Ramos (cell line): ENCODE results near the gene C18orf32.
"Not testable (repeated sequence)": the region's sequence is repeated elsewhere in the genome, so short reads cannot be mapped to it uniquely, and the experiment has no call there.

Experiments
- in situ Hi-C: fragments of 300-500 bp; cut with MboI; formaldehyde crosslinking; loops from one replicate; pipeline ENCODE4 v1.14.3; 2022; ENCODE audit warnings: low sequenced_read_pairs; ENCODE audit not compliant: unreplicated experiment

Gene C18orf32

GRCh38 chr18:49476664-49477411, 10.2 kb downstream of the C18orf32 start:
- in situ Hi-C loops = loop anchor here (25.0 kb wide), 1 partner anchor 785 kb away; the partner anchor contains the start of gene CFAP53

- in situ Hi-C loops = loop anchor here (25.0 kb wide), 1 partner anchor 787 kb away; the partner anchor contains the start of gene CFAP53
These were observed 12.1 kb downstream of the C18orf32 start for GRCh38 chr18:49474935-49475334.

GRCh38 chr18:49473721-49474120, 13.3 kb downstream of the C18orf32 start:
- in situ Hi-C loops = no loop called here

- in situ Hi-C loops = no loop called here
These were observed 14.6 kb downstream of the C18orf32 start for GRCh38 chr18:49472459-49472858.

- in situ Hi-C loops = no loop called here
These were observed 15.5 kb downstream of the C18orf32 start for GRCh38 chr18:49471532-49471931.

- in situ Hi-C loops = no loop called here
These were observed 19.4 kb downstream of the C18orf32 start for GRCh38 chr18:49467599-49467998.

- in situ Hi-C loops = no loop called here
These were observed 19.9 kb downstream of the C18orf32 start for GRCh38 chr18:49467019-49467563.

GRCh38 chr18:49464718-49465598, 22.1 kb downstream of the C18orf32 start:
- in situ Hi-C loops = no loop called here

- in situ Hi-C loops = no loop called here
These were observed 25.4 kb downstream of the C18orf32 start for GRCh38 chr18:49461602-49461977.

GRCh38 chr18:49460976-49461601, 25.9 kb downstream of the C18orf32 start:
- in situ Hi-C loops = no loop called here

GRCh38 chr18:49459404-49460171, 27.4 kb downstream of the C18orf32 start:
- in situ Hi-C loops = no loop called here

GRCh38 chr18:49457616-49458015, 29.4 kb downstream of the C18orf32 start:
- in situ Hi-C loops = no loop called here

- in situ Hi-C loops = no loop called here
These were observed 30.2 kb downstream of the C18orf32 start for GRCh38 chr18:49456794-49457193.

- in situ Hi-C loops = not testable (repeated sequence)
These were observed 34.5 kb downstream of the C18orf32 start for GRCh38 chr18:49452534-49452933.

GRCh38 chr18:49447810-49448745, 39.0 kb downstream of the C18orf32 start:
- in situ Hi-C loops = loop anchor here (10.0 kb wide), 1 partner anchor 673 kb away; no protein-coding TSS in a partner anchor

- in situ Hi-C loops = loop anchor here (10.0 kb wide), 1 partner anchor 672 kb away; no protein-coding TSS in a partner anchor
These were observed 40.6 kb downstream of the C18orf32 start for GRCh38 chr18:49446481-49446880.

- in situ Hi-C loops = loop anchor here (10.0 kb wide), 1 partner anchor 670 kb away; no protein-coding TSS in a partner anchor
These were observed 42.5 kb downstream of the C18orf32 start for GRCh38 chr18:49444581-49444980.

- in situ Hi-C loops = loop anchor here (10.0 kb wide), 1 partner anchor 669 kb away; no protein-coding TSS in a partner anchor
These were observed 43.2 kb downstream of the C18orf32 start for GRCh38 chr18:49443837-49444236.
